PC-3 (cell line): Measurements from ENCODE around the gene NINL. TPM values are rescaled to one million over a fixed set of nuclear protein-coding genes. Genes with fewer than 3 reads are reported as not detected.

Experiments used
- ATAC-seq: fragments of 200-7000 bp; cut with Tn5 transposase; 2 replicates; pipeline ENCODE4 v1.9.1; 2020; ENCODE audit warnings: mild to moderate bottlenecking, moderate library complexity
- BruUV-seq: library from RNA; stranded (reverse); fragments of 400-500 nt; replicated peaks from 2 replicates; lab custom pipeline; 2021; lab: Mats Ljungman, UMichigan
- CTCF ChIA-PET: fragments of 300-600 bp; sonication (Branson Sonifier 250); formaldehyde crosslinking; loops from one replicate; lab custom pipeline; 2022; ENCODE audit warnings: antibody characterized with exemption; lab: Charles Lee
- POLR2A ChIA-PET: fragments of 300-600 bp; sonication (Branson Sonifier 250); formaldehyde crosslinking; loops from one replicate; lab custom pipeline; 2022; ENCODE audit warnings: antibody characterized with exemption; ENCODE audit not compliant: unreplicated experiment; lab: Charles Lee
- DNase-seq: peaks from one replicate; pipeline ENCODE4 v3.0.0-alpha.2; 2015
- H2AFZ ChIP-seq: fragments of 300-600 bp; sonication (generic); 2 replicates; pipeline ENCODE4 v1.6.0; 2016; ENCODE audit warnings: antibody characterized with exemption, low read length
- H3F3A ChIP-seq: fragments of 300-600 bp; sonication (generic); one replicate; pipeline ENCODE4 v1.6.0; 2017; ENCODE audit warnings: antibody characterized with exemption, low read length, control low read depth, mild to moderate bottlenecking; ENCODE audit not compliant: unreplicated experiment
- H3K27ac ChIP-seq: fragments of 300-600 bp; sonication (generic); 2 replicates; pipeline ENCODE4 v1.5.1; 2016; ENCODE audit warnings: mild to moderate bottlenecking, low read length
- H3K27me3 ChIP-seq: fragments of 300-600 bp; sonication (generic); 2 replicates; pipeline ENCODE4 v1.6.1; 2016; ENCODE audit warnings: low read length, mixed read lengths
- H3K36me3 ChIP-seq: fragments of 300-600 bp; sonication (generic); 2 replicates; pipeline ENCODE4 v1.6.1; 2016; ENCODE audit warnings: low read depth, mixed run types, low read length, mixed read lengths
- H3K4me1 ChIP-seq: fragments of 300-600 bp; sonication (generic); 2 replicates; pipeline ENCODE4 v1.5.1; 2016; ENCODE audit warnings: low read length; ENCODE audit not compliant: insufficient read depth
- H3K4me2 ChIP-seq: fragments of 300-600 bp; sonication (generic); 2 replicates; pipeline ENCODE4 v1.6.0; 2016; ENCODE audit warnings: low read length
- H3K4me3 ChIP-seq: fragments of 300-600 bp; sonication (generic); 2 replicates; pipeline ENCODE4 v1.5.1; 2016; ENCODE audit warnings: mild to moderate bottlenecking, low read length, mixed read lengths
- H3K79me2 ChIP-seq: fragments of 300-600 bp; sonication (generic); 2 replicates; pipeline ENCODE4 v1.6.1; 2017; ENCODE audit warnings: low read length, mixed read lengths
- H3K9ac ChIP-seq: fragments of 300-600 bp; sonication (generic); 2 replicates; pipeline ENCODE4 v1.6.0; 2016; ENCODE audit warnings: mild to moderate bottlenecking, low read length
- H3K9me2 ChIP-seq: fragments of 300-600 bp; sonication (generic); replicated peaks from 2 replicates; pipeline ENCODE4 v1.6.1; 2016; ENCODE audit warnings: mixed run types, low read length, mixed read lengths
- H3K9me3 ChIP-seq: fragments of 300-600 bp; sonication (generic); 2 replicates; pipeline ENCODE4 v1.6.1; 2016; ENCODE audit warnings: low read length, mixed read lengths
- H4K20me1 ChIP-seq: fragments of 300-600 bp; sonication (generic); 2 replicates; pipeline ENCODE4 v1.6.1; 2016; ENCODE audit warnings: low read length, mixed read lengths
- EZH2 ChIP-seq: fragments of 300-600 bp; sonication (generic); IDR thresholded peaks from one replicate; pipeline ENCODE4 v1.6.1; 2017; ENCODE audit warnings: antibody characterized with exemption, mild to moderate bottlenecking, low read length; ENCODE audit not compliant: unreplicated experiment
- EZH2phosphoT487 ChIP-seq: fragments of 300-600 bp; sonication (generic); IDR thresholded peaks from 2 replicates; pipeline ENCODE4 v1.6.1; 2018; ENCODE audit warnings: mild to moderate bottlenecking, antibody characterized with exemption, low read length, borderline replicate concordance
- intact Hi-C: fragments of 100-400 bp; cut with micrococcal nuclease; formaldehyde crosslinking; loops from 2 replicates; pipeline ENCODE4 v1.9.0; 2023
- total RNA-seq: library from RNA; depleted of rRNA; stranded (reverse); fragments of >200 nt; gene quantifications from 2 replicates; pipeline ENCODE4 v1.2.3, GENCODE V29; 2014
- TF ChIP-seq, protein P1 (sequence below): fragments of 300-600 bp; sonication (generic); conservative IDR thresholded peaks from 2 replicates; pipeline ENCODE4 v1.5.1; 2017; ENCODE audit warnings: antibody characterized with exemption, low read depth, mild to moderate bottlenecking, low read length

NINL gene
- total RNA-seq, 1 experiment from 2014 or later, result 6.5 TPM

DNA sequence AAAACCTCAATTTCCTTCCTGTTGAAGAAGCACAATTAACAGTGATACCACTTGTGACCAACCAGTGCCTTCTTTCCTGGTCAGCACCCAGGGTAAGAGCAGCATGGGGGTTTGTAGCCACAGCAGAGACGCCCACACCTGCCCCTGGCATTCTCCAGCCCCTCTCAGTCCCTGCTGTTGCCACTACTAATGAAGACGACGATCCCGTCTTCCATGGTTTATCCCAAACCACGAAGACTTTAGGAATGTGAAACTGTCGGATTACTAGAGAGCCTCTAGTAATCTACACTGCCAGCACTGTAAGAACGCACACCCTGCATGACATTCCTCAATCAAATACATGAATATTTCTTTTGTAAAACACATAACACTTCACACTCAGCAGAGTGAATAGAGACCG lies 117.9 kb downstream of the NINL start:
- Histone ChIP-seq H2AFZ (no peak overlapping the region), H3K79me2 (no peaks in the 10 kb centered on the region), H3F3A (no peaks in the 10 kb centered on the region), H3K4me3 (no peak overlapping the region), H4K20me1 (no peaks in the 10 kb centered on the region), H3K4me2 (no peak overlapping the region), H3K9me3 (no peaks in the 10 kb centered on the region), H3K9ac (no peak overlapping the region), H3K27ac (no peak overlapping the region), H3K9me2 (no peaks in the 10 kb centered on the region), H3K36me3 (no peaks in the 10 kb centered on the region), H3K4me1 (no peaks in the 10 kb centered on the region), H3K27me3 (no peaks in the 10 kb centered on the region)
- ATAC-seq, result no peak
- TF ChIP-seq, protein P1, sequence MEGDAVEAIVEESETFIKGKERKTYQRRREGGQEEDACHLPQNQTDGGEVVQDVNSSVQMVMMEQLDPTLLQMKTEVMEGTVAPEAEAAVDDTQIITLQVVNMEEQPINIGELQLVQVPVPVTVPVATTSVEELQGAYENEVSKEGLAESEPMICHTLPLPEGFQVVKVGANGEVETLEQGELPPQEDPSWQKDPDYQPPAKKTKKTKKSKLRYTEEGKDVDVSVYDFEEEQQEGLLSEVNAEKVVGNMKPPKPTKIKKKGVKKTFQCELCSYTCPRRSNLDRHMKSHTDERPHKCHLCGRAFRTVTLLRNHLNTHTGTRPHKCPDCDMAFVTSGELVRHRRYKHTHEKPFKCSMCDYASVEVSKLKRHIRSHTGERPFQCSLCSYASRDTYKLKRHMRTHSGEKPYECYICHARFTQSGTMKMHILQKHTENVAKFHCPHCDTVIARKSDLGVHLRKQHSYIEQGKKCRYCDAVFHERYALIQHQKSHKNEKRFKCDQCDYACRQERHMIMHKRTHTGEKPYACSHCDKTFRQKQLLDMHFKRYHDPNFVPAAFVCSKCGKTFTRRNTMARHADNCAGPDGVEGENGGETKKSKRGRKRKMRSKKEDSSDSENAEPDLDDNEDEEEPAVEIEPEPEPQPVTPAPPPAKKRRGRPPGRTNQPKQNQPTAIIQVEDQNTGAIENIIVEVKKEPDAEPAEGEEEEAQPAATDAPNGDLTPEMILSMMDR, result no peak
- TF ChIP-seq EZH2phosphoT487, result no peak
- no peak for TF ChIP-seq EZH2
- POLR2A ChIA-PET, result no interaction called here
- no peak for DNase-seq
- CTCF ChIA-PET, result no interaction called here
- intact Hi-C loops, result no loop called here
- BruUV-seq, result no TSS peak

GRCh38 chr20:25466846-25467245 lies 118.5 kb downstream of the NINL start:
- H4K20me1 ChIP-seq, result no peaks in the 10 kb centered on the region
- H3K9me3 ChIP-seq, result no peaks in the 10 kb centered on the region
- BruUV-seq, result no TSS peak
- ChIA-PET POLR2A (no interaction called here), CTCF (no interaction called here)
- TF ChIP-seq EZH2, result no peak
- no peak for TF ChIP-seq EZH2phosphoT487
- intact Hi-C loops, result no loop called here
- H3K79me2 ChIP-seq, result no peaks in the 10 kb centered on the region
- H3K36me3 ChIP-seq, result no peaks in the 10 kb centered on the region
- H3K27ac ChIP-seq, result no peak overlapping the region
- H2AFZ ChIP-seq, result no peak overlapping the region
- no peak overlapping the region for H3K9ac ChIP-seq
- no peak overlapping the region for H3K4me2 ChIP-seq
- no peaks in the 10 kb centered on the region for H3K4me1 ChIP-seq
- no peaks in the 10 kb centered on the region for H3K9me2 ChIP-seq
- no peaks in the 10 kb centered on the region for H3K27me3 ChIP-seq
- H3F3A ChIP-seq, result no peaks in the 10 kb centered on the region
- H3K4me3 ChIP-seq, result no peak overlapping the region
- DNase-seq (no peak), ATAC-seq (no peak)

GRCh38 chr20:25465243-25466135 lies 119.8 kb downstream of the NINL start:
- H3K9me2 ChIP-seq, result no peaks in the 10 kb centered on the region
- no peaks in the 10 kb centered on the region for H4K20me1 ChIP-seq
- H3K4me1 ChIP-seq, result no peaks in the 10 kb centered on the region
- intact Hi-C loops, result no loop called here
- no peaks in the 10 kb centered on the region for H3K79me2 ChIP-seq
- no peaks in the 10 kb centered on the region for H3K36me3 ChIP-seq
- DNase-seq, result no peak
- H3K4me3 ChIP-seq, result no peak overlapping the region
- no peak for ATAC-seq
- no peaks in the 10 kb centered on the region for H3K27me3 ChIP-seq
- no peaks in the 10 kb centered on the region for H3K9me3 ChIP-seq
- H3K27ac ChIP-seq, result no peak overlapping the region
- TF ChIP-seq, protein P1, result no peak
- TF ChIP-seq EZH2 (no peak), EZH2phosphoT487 (no peak)
- POLR2A ChIA-PET, result no interaction called here
- no peak overlapping the region for H3K4me2 ChIP-seq
- no TSS peak for BruUV-seq
- no peaks in the 10 kb centered on the region for H3F3A ChIP-seq
- H2AFZ ChIP-seq, result no peak overlapping the region
- no peak overlapping the region for H3K9ac ChIP-seq
- CTCF ChIA-PET, result no interaction called here
